Right atrium auricular region (tissue), 2 donors: ENCODE results near the gene RAE1. TPM values are rescaled to one million over a fixed set of nuclear protein-coding genes. Genes with fewer than 3 reads are reported as not detected.

Experiments used
- DNase-seq: peaks from one replicate; pipeline ENCODE4 v3.0.0-alpha.2; 2019; ENCODE audit warnings: low spot score
- H3K27ac ChIP-seq, 2 donors: fragments of 200-600 bp; sonication (generic); 1 replicate in 1 of 2; 2 replicates in 1 of 2; pipeline ENCODE4 v1.5.1; 2016 to 2019
- H3K27me3 ChIP-seq, 2 donors: fragments of 200-600 bp; sonication (generic); one replicate each; pipeline versions ENCODE4 v1.5.1 to v1.6.0; 2017 to 2019
- H3K36me3 ChIP-seq: fragments of 200-600 bp; sonication (generic); one replicate; pipeline ENCODE4 v1.5.1; 2016
- H3K4me1 ChIP-seq, 2 donors: fragments of 200-600 bp; sonication (generic); one replicate each; pipeline versions ENCODE4 v1.5.1 to v1.6.0; 2017 to 2019
- H3K4me3 ChIP-seq, 2 donors: fragments of 200-600 bp; sonication (generic); 1 replicate in 1 of 2; 2 replicates in 1 of 2; pipeline ENCODE4 v1.5.1; 2017 to 2019; ENCODE audit warnings: mild to moderate bottlenecking in 1 of 2, moderate library complexity in 1 of 2
- H3K9me3 ChIP-seq, 2 donors: fragments of 200-600 bp; sonication (generic); one replicate each; pipeline ENCODE4 v1.5.1; 2019
- total RNA-seq, 2 donors: library from RNA; depleted of rRNA; stranded (reverse); fragments of >200 nt; gene quantifications; one replicate each; pipeline ENCODE4 v1.1.0, GENCODE V29; 2016
- TF ChIP-seq, protein P1 (sequence below), 2 donors: fragments of 200-600 bp; sonication (generic); IDR thresholded peaks; one replicate each; pipeline ENCODE4 v1.5.1; 2019; ENCODE audit warnings: antibody characterized with exemption in 2 of 2

The RAE1 gene
- total RNA-seq, 2 donors from 2014 or later, result 11.6 to 11.8 TPM

DNA sequence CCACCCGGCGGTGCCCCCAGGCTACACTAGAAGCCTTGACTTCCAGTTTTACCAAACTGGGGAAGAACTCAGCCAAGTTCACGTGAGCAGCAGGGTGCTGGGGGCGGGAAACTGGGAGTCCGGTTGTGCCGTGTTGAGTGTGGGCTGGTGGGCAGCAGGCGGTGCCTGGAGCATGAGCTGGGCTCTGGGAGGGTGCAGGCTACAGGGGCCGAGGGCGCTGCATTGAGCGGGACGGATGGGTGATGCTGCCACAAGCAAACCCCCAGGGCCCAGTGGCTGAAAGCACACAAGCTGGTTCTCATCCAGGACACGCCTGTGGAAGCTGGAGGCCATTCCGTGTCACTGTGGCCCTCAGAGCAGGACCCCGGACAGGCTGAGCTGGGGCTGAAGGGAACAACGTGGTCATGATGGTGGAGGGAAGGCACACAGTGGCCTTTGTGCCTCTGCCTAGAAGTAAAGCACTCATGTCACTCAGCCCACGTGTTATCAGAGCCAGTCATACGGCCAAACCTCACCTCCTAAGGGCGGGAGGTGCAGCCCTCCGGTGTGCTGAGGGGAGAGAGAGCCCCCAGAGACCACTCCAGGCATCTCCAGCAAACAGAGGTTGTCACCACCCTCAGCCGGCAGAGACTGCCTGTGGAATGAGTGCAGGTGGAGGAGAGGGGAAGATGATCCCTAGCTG, 69.7 kb downstream of the RAE1 start:
- Histone ChIP-seq H3K27me3 (no peaks in the 10 kb centered on the region), H3K4me1 (peaks cover 0 to 8% of the 10 kb centered on the region in 2 donors), H3K27ac (no peak overlapping the region), H3K4me3 (no peak overlapping the region), H3K9me3 (no peaks in the 10 kb centered on the region), H3K36me3 (no peaks in the 10 kb centered on the region)
- TF ChIP-seq, protein P1, sequence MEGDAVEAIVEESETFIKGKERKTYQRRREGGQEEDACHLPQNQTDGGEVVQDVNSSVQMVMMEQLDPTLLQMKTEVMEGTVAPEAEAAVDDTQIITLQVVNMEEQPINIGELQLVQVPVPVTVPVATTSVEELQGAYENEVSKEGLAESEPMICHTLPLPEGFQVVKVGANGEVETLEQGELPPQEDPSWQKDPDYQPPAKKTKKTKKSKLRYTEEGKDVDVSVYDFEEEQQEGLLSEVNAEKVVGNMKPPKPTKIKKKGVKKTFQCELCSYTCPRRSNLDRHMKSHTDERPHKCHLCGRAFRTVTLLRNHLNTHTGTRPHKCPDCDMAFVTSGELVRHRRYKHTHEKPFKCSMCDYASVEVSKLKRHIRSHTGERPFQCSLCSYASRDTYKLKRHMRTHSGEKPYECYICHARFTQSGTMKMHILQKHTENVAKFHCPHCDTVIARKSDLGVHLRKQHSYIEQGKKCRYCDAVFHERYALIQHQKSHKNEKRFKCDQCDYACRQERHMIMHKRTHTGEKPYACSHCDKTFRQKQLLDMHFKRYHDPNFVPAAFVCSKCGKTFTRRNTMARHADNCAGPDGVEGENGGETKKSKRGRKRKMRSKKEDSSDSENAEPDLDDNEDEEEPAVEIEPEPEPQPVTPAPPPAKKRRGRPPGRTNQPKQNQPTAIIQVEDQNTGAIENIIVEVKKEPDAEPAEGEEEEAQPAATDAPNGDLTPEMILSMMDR (IDR thresholded peaks at IDR 0.05), result no peak
- no peak for DNase-seq

- H3K36me3 ChIP-seq, result no peaks in the 10 kb centered on the region
- TF ChIP-seq, protein P1 (IDR thresholded peaks at IDR 0.05), result no peak
- no peaks in the 10 kb centered on the region for H3K27me3 ChIP-seq
- no peak for DNase-seq
- H3K27ac ChIP-seq, result no peak overlapping the region
- H3K4me3 ChIP-seq, result no peak overlapping the region
- no peaks in the 10 kb centered on the region for H3K9me3 ChIP-seq
- peaks cover 0 to 9% of the 10 kb centered on the region in 2 donors for H3K4me1 ChIP-seq
Measured at GRCh38 chr20:57421253-57422220, 70.5 kb downstream of the RAE1 start.

DNA sequence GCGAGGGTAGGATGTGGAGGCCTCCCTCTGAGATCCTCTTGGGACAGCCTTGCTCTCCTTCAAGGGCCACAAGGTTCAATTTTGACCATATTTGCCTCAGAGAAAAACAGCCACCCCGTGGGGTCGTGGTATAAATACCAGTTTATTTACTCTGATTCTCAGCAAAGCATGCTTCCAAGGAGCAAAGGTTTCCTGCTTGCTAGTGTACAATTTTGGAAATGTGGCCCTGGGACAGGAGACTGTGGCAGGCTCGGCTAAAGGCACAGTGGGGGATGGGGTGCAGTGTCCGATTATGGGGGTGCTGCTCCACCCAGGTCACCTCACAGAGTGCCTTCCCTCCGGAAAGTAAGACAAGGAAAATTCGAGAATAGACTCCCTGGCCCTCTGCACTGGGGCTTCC, 71.2 kb downstream of the RAE1 start:
- DNase-seq, result no peak
- Histone ChIP-seq H3K27me3 (no peaks in the 10 kb centered on the region), H3K27ac (no peak overlapping the region), H3K4me1 (peaks cover 0 to 9% of the 10 kb centered on the region in 2 donors), H3K36me3 (no peaks in the 10 kb centered on the region), H3K4me3 (no peak overlapping the region), H3K9me3 (no peaks in the 10 kb centered on the region)
- TF ChIP-seq, protein P1 (IDR thresholded peaks at IDR 0.05), result no peak

DNA sequence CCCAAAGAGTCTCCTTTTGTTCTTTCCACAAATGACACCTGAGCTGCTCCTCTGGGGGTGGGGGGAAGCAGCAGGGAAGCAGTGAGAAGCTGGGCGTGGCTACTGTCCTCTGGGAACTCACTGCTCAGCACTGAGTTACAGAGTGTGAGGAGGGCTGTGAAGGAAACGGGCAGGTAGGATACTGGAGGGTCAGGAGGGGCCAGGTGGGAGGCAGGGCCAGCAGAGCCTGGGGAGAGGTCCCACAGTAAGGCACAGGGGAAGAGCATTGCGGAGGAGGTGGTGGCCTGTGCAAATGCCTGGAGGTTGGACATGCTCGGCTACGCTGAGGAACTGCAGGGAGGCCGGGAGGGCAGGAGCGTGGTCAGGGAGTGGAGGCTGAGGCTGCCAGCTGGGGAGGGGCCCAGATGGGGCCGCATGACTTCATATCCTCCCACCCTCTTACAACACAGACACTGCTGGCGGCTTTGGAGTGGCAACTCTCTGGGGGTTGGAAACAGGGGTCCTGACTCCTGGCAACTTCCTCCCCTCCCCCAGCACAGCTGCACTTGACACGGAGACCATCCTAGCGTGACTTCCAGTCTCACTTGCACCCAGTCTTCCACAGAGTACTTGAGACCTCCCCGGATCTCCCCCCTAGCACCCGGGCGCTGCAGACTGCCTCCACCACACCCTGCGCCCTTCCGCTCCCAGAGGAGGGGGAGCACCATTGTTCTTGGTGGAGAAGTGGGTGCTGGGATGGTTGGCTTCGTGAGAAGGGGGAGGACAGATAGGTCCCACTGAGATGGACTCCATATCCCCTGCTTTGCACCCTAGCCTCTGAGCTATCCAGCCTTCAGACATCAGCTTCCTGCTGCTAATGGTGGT, 74.3 kb downstream of the RAE1 start:
- Histone ChIP-seq H3K4me3 (no peak overlapping the region), H3K9me3 (no peaks in the 10 kb centered on the region), H3K4me1 (peaks cover 0 to 9% of the 10 kb centered on the region in 2 donors), H3K36me3 (no peaks in the 10 kb centered on the region), H3K27ac (no peak overlapping the region), H3K27me3 (no peaks in the 10 kb centered on the region)
- DNase-seq, result no peak
- TF ChIP-seq, protein P1 (IDR thresholded peaks at IDR 0.05), result no peak

DNA sequence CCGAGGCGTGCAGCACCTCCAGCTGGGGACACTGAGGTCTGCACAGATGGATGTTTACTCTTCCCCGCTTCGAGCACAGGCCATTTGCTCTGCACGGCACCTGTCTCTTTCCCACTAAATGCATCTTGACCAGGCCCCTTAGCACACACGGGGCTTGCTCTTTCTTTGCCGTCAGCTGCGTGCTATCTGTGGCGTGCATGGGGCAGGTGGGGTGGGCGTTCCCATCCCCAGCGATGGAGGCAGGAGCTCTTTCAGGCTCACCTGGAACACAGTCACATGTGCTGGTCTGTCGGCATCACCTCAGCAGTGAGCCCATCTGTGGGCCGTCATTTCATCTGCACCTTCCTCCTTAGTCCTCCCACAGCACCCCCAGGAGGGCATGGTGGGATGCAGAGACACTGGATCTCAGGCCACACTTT, 75.2 kb downstream of the RAE1 start:
- no peaks in the 10 kb centered on the region for H3K27me3 ChIP-seq
- no peak overlapping the region for H3K4me3 ChIP-seq
- no peaks in the 10 kb centered on the region for H3K36me3 ChIP-seq
- no peaks in the 10 kb centered on the region for H3K9me3 ChIP-seq
- peaks cover 0 to 9% of the 10 kb centered on the region in 2 donors for H3K4me1 ChIP-seq
- no peak for DNase-seq
- TF ChIP-seq, protein P1 (IDR thresholded peaks at IDR 0.05), result no peak
- H3K27ac ChIP-seq, result no peak overlapping the region
